HCT116 (cell line): ENCODE measurements around the gene HCRTR2. TPM values are rescaled to one million over a fixed set of nuclear protein-coding genes. Genes with fewer than 3 reads are reported as not detected.

Experiments used
- ATAC-seq: fragments of 200-7000 bp; cut with Tn5 transposase; 2 replicates; pipeline ENCODE4 v1.9.1; 2020; ENCODE audit warnings: mild to moderate bottlenecking, moderate library complexity
- BruUV-seq: library from RNA; stranded (reverse); fragments of 400-500 nt; replicated peaks from 2 replicates; lab custom pipeline; 2021; lab: Mats Ljungman, UMichigan
- CTCF ChIA-PET: fragments of 300-600 bp; sonication (Branson Sonifier 250); formaldehyde crosslinking; loops from one replicate; lab custom pipeline; 2021; ENCODE audit warnings: antibody characterized with exemption; lab: Charles Lee
- POLR2A ChIA-PET: fragments of 300-600, 350-600 bp; sonication (Branson Sonifier 250); formaldehyde crosslinking; loops from one replicate; lab custom pipeline; 2021; ENCODE audit warnings: antibody characterized with exemption; lab: Charles Lee
- RAD21 ChIA-PET, 2 experiments: fragments of 300-600 bp; sonication (Branson Sonifier 250); formaldehyde crosslinking; loops; one replicate each; lab custom pipeline; 2023; ENCODE audit warnings: low total read pairs in 2 of 2; ENCODE audit not compliant: uncharacterized antibody in 2 of 2, unreplicated experiment in 2 of 2, low non-redundant PET in 1 of 2; lab: Charles Lee
- DNase-seq: peaks from one replicate; pipeline ENCODE4 v3.0.0-alpha.2; 2010; ENCODE audit warnings: low read depth, low spot score
- H2AFZ ChIP-seq: fragments of 200-600 bp; shearing (Covaris generic), sonication (generic); 2 replicates; pipeline ENCODE4 v1.6.1; 2017; ENCODE audit warnings: low read depth, mixed run types, mixed read lengths, antibody characterized with exemption, low read length; ENCODE audit not compliant: poor library complexity, severe bottlenecking
- H3K27ac ChIP-seq: 2 replicates; pipeline ENCODE4 v1.5.1; 2012; ENCODE audit warnings: low read depth, low read length
- H3K27me3 ChIP-seq: fragments of 200-600 bp; sonication (generic); 2 replicates; pipeline ENCODE4 v1.6.1; 2016; ENCODE audit warnings: mixed run types, low read length, mixed read lengths; ENCODE audit not compliant: insufficient read depth
- H3K36me3 ChIP-seq, 2 experiments: fragments of 200-500 bp in 1 of 2; fragments of 200-600 bp in 1 of 2; sonication (Bioruptor generic) in 1 of 2; sonication (generic) in 1 of 2; 2 replicates each; pipeline versions ENCODE4 v1.5.1 to v1.6.1; 2014 to 2016; ENCODE audit warnings: low read length in 2 of 2, inconsistent platforms in 1 of 2, mixed read lengths in 1 of 2, mixed run types in 1 of 2; ENCODE audit not compliant: insufficient read depth in 2 of 2, control insufficient read depth in 1 of 2
- H3K4me1 ChIP-seq, 2 experiments: fragments of 200-600 bp in 1 of 2; sonication (generic) in 1 of 2; 2 replicates each; pipeline versions ENCODE4 v1.5.1 to v1.6.1; 2012 to 2017; ENCODE audit warnings: low read length in 2 of 2, inconsistent platforms in 1 of 2, mild to moderate bottlenecking in 1 of 2, mixed read lengths in 1 of 2, mixed run types in 1 of 2, moderate library complexity in 1 of 2; ENCODE audit not compliant: insufficient read depth in 2 of 2, control insufficient read depth in 1 of 2
- H3K4me2 ChIP-seq: fragments of 200-600 bp; sonication (generic); 2 replicates; pipeline ENCODE4 v1.6.1; 2017; ENCODE audit warnings: mixed run types, low read length, mixed read lengths
- H3K4me3 ChIP-seq, 2 experiments: fragments of 200-600 bp in 1 of 2; sonication (generic) in 1 of 2; replicated peaks in 1 of 2; 2 replicates each; pipeline ENCODE4 v1.5.1; 2011 to 2016; ENCODE audit warnings: low read length in 2 of 2, control low read depth in 1 of 2, low read depth in 1 of 2, mild to moderate bottlenecking in 1 of 2, mixed read lengths in 1 of 2, mixed run types in 1 of 2
- H3K79me2 ChIP-seq: fragments of 200-600 bp; sonication (generic); 2 replicates; pipeline ENCODE4 v1.6.1; 2017; ENCODE audit warnings: mild to moderate bottlenecking, mixed run types, low read length, moderate library complexity, mixed read lengths; ENCODE audit not compliant: insufficient read depth
- H3K9ac ChIP-seq: fragments of 200-600 bp; sonication (generic); 2 replicates; pipeline ENCODE4 v1.6.1; 2016; ENCODE audit warnings: low read length, mixed read lengths
- H3K9me2 ChIP-seq: fragments of 200-600 bp; sonication (generic), shearing (Covaris generic); 2 replicates; pipeline ENCODE4 v1.6.1; 2017; ENCODE audit warnings: mixed run types, mild to moderate bottlenecking, moderate library complexity; ENCODE audit not compliant: insufficient read depth
- H3K9me3 ChIP-seq, 2 experiments: fragments of 200-500 bp in 1 of 2; fragments of 200-600 bp in 1 of 2; sonication (Bioruptor generic) in 1 of 2; sonication (generic) in 1 of 2; 2 replicates each; pipeline ENCODE4 v1.6.1; 2014 to 2017; ENCODE audit warnings: low read length in 2 of 2, mixed read lengths in 2 of 2, inconsistent platforms in 1 of 2, low read depth in 1 of 2, mild to moderate bottlenecking in 1 of 2, mixed run types in 1 of 2, moderate library complexity in 1 of 2; ENCODE audit not compliant: control insufficient read depth in 1 of 2, insufficient read depth in 1 of 2
- H4K20me1 ChIP-seq: fragments of 200-600 bp; sonication (generic), shearing (Covaris generic); 2 replicates; pipeline ENCODE4 v1.6.1; 2017; ENCODE audit warnings: mixed run types, mild to moderate bottlenecking, moderate library complexity; ENCODE audit not compliant: insufficient read depth
- EGR1 ChIP-seq: IDR thresholded peaks from 2 replicates; pipeline ENCODE4 v1.6.1; 2012; ENCODE audit warnings: low read depth
- EZH2phosphoT487 ChIP-seq: fragments of 200-600 bp; IDR thresholded peaks from 2 replicates; pipeline ENCODE4 v1.6.1; 2018; ENCODE audit warnings: antibody characterized with exemption, borderline replicate concordance
- SP1 ChIP-seq: IDR thresholded peaks from 2 replicates; pipeline ENCODE4 v1.6.1; 2012; ENCODE audit warnings: low read depth
- intact Hi-C: fragments of 100-400 bp; cut with micrococcal nuclease; formaldehyde crosslinking; loops from 2 replicates; pipeline ENCODE4 v1.10.0; 2022
- total RNA-seq: library from RNA; stranded (reverse); gene quantifications from one replicate; pipeline ENCODE4 v1.2.1, GENCODE V29; 2021; ENCODE audit not compliant: unreplicated experiment
- TF ChIP-seq, protein P1 (sequence below): IDR thresholded peaks from 2 replicates; pipeline ENCODE4 v1.6.1; 2012; ENCODE audit warnings: low read depth
- TF ChIP-seq, protein P2 (sequence below), 3 experiments: fragments of 200-600 bp in 1 of 3; sonication (generic) in 1 of 3; IDR thresholded peaks in 2 of 3; conservative IDR thresholded peaks in 1 of 3; 2 replicates each; pipeline ENCODE4 v1.5.1; 2012 to 2017; ENCODE audit warnings: low read depth in 2 of 3, low read length in 2 of 3, antibody characterized with exemption in 1 of 3, borderline replicate concordance in 1 of 3, control low read depth in 1 of 3, mild to moderate bottlenecking in 1 of 3, mixed read lengths in 1 of 3, mixed run types in 1 of 3, moderate library complexity in 1 of 3; ENCODE audit not compliant: insufficient read depth in 1 of 3
- TF ChIP-seq, protein P3 (sequence below): IDR thresholded peaks from 2 replicates; pipeline ENCODE4 v1.6.1; 2011; ENCODE audit warnings: mild to moderate bottlenecking, low read length, moderate library complexity; ENCODE audit not compliant: insufficient replicate concordance; ENCODE audit errors: extremely low read depth

The HCRTR2 gene
- total RNA-seq, 1 experiment from 2014 or later: not detected

DNA sequence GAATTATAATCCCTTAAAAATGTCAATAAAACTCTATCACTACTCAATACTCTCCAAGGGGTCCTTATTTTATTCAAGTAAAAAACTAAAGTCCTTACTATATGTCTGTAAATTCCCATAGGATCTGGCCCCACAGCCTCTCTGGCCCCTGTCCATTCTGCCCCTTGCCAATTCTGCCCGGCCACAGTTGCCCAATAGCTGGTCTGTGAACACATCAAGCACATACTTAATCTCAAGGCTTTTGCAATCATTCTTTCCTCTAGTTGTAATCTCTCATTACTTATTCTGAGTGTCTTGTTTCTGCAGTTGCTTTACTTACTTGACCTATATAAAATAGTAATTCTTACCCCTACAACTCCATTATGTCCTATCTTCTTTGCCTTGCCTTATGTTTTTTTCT, 130.4 kb downstream of the HCRTR2 start:
- Histone ChIP-seq H3K4me1 (no peaks in the 10 kb centered on the region), H3K27ac (no peak overlapping the region), H3K79me2 (no peaks in the 10 kb centered on the region), H3K9me2 (no peaks in the 10 kb centered on the region), H3K4me2 (no peak overlapping the region), H4K20me1 (no peaks in the 10 kb centered on the region), H3K36me3 (no peaks in the 10 kb centered on the region), H3K9ac (no peak overlapping the region), H3K9me3 (no peaks in the 10 kb centered on the region), H3K27me3 (peaks cover 4% of the 10 kb centered on the region; the same call in 1 of the 2 replicates), H3K4me3 (no peak overlapping the region), H2AFZ (no peak overlapping the region)
- DNase-seq (no peak), ATAC-seq (no peak)
- intact Hi-C loops: no loop called here
- RAD21 ChIA-PET: no interaction called here
- BruUV-seq: no TSS peak
- TF ChIP-seq, protein P1, sequence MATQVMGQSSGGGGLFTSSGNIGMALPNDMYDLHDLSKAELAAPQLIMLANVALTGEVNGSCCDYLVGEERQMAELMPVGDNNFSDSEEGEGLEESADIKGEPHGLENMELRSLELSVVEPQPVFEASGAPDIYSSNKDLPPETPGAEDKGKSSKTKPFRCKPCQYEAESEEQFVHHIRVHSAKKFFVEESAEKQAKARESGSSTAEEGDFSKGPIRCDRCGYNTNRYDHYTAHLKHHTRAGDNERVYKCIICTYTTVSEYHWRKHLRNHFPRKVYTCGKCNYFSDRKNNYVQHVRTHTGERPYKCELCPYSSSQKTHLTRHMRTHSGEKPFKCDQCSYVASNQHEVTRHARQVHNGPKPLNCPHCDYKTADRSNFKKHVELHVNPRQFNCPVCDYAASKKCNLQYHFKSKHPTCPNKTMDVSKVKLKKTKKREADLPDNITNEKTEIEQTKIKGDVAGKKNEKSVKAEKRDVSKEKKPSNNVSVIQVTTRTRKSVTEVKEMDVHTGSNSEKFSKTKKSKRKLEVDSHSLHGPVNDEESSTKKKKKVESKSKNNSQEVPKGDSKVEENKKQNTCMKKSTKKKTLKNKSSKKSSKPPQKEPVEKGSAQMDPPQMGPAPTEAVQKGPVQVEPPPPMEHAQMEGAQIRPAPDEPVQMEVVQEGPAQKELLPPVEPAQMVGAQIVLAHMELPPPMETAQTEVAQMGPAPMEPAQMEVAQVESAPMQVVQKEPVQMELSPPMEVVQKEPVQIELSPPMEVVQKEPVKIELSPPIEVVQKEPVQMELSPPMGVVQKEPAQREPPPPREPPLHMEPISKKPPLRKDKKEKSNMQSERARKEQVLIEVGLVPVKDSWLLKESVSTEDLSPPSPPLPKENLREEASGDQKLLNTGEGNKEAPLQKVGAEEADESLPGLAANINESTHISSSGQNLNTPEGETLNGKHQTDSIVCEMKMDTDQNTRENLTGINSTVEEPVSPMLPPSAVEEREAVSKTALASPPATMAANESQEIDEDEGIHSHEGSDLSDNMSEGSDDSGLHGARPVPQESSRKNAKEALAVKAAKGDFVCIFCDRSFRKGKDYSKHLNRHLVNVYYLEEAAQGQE: no peak
- TF ChIP-seq, protein P2, sequence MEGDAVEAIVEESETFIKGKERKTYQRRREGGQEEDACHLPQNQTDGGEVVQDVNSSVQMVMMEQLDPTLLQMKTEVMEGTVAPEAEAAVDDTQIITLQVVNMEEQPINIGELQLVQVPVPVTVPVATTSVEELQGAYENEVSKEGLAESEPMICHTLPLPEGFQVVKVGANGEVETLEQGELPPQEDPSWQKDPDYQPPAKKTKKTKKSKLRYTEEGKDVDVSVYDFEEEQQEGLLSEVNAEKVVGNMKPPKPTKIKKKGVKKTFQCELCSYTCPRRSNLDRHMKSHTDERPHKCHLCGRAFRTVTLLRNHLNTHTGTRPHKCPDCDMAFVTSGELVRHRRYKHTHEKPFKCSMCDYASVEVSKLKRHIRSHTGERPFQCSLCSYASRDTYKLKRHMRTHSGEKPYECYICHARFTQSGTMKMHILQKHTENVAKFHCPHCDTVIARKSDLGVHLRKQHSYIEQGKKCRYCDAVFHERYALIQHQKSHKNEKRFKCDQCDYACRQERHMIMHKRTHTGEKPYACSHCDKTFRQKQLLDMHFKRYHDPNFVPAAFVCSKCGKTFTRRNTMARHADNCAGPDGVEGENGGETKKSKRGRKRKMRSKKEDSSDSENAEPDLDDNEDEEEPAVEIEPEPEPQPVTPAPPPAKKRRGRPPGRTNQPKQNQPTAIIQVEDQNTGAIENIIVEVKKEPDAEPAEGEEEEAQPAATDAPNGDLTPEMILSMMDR (IDR thresholded peaks at IDR 0.05 in 2 of 3, conservative IDR thresholded peaks at IDR 0.05 in 1 of 3; ENCODE audit: borderline replicate concordance in 1 of 3, insufficient read depth in 1 of 3, low read depth in 2 of 3, low read length in 2 of 3): no peak
- TF ChIP-seq, protein P3, sequence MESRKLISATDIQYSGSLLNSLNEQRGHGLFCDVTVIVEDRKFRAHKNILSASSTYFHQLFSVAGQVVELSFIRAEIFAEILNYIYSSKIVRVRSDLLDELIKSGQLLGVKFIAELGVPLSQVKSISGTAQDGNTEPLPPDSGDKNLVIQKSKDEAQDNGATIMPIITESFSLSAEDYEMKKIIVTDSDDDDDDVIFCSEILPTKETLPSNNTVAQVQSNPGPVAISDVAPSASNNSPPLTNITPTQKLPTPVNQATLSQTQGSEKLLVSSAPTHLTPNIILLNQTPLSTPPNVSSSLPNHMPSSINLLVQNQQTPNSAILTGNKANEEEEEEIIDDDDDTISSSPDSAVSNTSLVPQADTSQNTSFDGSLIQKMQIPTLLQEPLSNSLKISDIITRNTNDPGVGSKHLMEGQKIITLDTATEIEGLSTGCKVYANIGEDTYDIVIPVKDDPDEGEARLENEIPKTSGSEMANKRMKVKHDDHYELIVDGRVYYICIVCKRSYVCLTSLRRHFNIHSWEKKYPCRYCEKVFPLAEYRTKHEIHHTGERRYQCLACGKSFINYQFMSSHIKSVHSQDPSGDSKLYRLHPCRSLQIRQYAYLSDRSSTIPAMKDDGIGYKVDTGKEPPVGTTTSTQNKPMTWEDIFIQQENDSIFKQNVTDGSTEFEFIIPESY: no peak
- TF ChIP-seq EZH2phosphoT487: no peak
- TF ChIP-seq EGR1: no peak
- TF ChIP-seq SP1: no peak
- CTCF ChIA-PET: interaction anchor here (1.2 kb wide), 1 partner anchor 11 kb away, joined by 4 read pairs; no protein-coding TSS in a partner anchor
- POLR2A ChIA-PET: no interaction called here
